GM19099 (cell line): ENCODE measurements around the gene LRRC4C.

Experiments
- POLR2A ChIP-seq: IDR thresholded peaks from 3 replicates; pipeline ENCODE4 v1.6.1; 2011; ENCODE audit warnings: low read depth; ENCODE audit not compliant: insufficient read length; ENCODE audit errors: extremely low read depth

The LRRC4C gene

DNA sequence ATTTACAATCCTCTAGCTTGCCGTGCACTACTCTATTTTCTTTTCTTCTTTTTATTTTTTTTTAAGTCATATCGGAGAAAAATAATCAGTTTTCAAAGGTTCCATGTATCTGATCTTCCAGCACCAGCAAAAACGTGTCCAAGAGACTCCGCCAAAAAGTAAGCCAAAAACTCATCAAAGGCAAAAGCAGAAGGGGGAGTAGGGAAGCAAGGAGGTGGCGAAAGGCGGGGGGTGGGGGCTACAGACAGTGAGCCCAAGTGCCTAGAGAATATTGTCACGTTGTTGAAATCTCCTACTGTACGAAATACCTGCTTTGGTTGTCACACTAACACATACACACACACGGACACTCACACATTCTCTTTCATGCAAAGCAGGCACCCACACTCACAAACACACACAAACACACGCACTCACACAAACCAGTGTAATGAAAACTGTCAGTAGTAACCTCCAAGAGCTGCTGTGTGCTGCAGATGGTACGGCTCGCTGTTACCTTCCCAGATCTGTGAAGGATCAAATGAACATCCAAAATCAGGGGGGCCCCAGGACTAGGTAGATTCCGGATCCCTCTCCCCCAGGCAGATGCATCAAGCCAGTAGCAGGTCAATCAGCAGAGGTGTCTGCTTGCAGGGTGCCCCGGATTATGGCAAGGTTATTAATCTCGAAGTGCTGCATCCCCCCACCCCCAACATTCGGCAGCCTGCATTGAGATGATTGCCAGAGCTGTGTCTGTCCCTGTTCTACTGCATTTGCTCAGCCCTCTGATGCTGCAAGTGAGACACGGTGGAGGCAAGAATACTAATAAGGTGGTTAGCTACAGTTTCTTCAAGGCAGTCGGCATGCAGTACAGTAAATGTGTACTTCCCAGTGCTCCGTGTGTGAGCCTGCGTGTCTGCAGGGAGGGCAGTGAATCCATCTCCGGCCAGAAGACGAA is at the start of gene LRRC4C:
TSS of gene LRRC4C (minus strand) at position 188 of the 937 bp plus-strand sequence.
- no peak for TF ChIP-seq POLR2A

DNA sequence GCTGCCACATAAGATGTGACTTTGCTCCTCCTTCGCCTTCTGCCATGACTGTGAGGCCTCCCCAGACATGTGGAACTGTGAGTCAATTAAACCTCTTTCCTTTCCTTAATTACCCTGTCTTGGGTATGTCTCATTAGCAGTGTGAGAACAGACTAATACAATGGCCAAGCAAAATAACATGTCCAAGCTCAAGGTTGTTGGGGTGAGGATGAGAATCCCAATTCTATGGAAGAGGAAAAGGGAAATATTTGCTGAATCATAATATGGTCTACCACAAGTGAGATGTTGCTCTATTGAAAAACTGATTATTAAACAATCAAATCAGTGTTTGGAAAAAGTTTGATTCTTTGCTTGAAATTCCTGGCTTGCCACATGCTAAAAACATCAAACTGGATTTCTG is 48.7 kb upstream of the LRRC4C start:
- no peak for TF ChIP-seq POLR2A

DNA sequence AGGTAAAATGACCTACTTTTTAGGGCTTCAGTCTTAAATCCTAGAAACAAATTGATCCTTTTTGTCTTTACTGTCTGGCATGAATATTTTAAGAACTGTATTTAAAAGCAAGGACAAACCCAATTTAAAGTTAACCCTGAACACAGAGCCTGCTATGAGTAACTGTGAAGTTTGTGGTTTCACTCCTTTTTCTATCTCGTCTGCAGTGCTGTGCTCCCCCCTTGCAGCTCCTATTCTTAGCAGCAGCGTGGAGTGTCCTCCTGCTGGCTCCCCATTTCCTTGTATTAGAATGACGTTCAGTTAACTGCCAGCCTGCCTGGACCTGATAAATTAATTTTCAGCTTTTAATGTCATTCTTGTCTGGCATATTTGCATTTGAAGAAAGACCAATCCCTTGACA is 40.0 kb upstream of the LRRC4C start:
- TF ChIP-seq POLR2A, result no peak

DNA sequence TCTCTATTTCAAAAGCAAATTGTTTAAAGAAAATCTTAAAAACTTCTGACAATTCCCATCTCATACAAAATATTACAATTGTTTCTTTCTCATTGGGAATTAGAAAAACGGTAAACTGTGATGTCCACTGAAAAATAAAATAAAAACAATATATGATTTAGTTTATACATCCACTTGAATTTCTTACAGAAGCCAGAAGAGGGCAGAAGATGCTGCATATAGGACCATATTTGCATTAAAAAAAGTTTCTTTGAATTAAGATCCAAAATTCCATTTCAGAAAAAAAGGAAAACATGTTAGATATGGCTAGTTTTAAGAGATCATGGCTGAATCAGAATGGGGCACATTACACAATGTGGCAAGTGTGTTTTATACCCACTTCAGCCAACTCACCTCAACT is 39.3 kb upstream of the LRRC4C start:
- no peak for TF ChIP-seq POLR2A

DNA sequence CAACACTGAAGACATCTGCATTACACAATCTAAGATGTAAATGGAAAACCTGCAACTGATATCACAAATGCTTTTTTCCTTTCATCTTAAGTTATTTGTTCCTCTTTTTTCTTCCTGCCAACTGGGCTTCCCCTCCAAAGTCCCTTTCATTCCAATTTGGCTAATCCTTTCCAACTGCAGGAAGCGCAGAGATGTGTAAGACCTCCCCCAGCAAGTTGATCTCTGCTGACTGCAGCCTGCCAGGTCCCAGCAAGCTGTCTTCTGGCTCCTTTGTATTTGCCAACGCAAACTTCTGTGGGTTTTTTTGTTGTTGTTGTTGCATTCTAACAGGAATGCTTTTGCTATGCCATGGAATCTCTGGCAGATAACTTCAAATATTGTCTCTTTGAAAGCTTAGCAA is 38.5 kb upstream of the LRRC4C start:
- no peak for TF ChIP-seq POLR2A

DNA sequence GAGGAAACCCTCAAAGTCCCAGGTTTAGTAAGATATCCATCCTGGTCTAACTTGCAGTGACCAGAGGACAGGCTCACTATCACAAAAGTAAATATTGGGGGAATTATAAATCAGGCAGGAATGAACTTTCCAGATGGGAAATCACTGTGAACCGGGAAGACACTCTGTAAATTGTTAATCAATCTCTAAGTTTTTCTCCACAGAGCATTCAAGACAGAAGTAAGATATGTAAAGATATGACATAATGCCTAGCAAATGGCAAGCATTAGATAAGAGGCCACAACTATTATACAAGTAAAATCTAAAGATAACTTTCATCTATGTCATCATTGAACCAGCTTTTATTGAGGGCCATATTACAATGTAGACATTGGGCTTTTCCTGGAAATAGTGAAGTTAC is 35.3 kb upstream of the LRRC4C start:
- TF ChIP-seq POLR2A, result no peak

DNA sequence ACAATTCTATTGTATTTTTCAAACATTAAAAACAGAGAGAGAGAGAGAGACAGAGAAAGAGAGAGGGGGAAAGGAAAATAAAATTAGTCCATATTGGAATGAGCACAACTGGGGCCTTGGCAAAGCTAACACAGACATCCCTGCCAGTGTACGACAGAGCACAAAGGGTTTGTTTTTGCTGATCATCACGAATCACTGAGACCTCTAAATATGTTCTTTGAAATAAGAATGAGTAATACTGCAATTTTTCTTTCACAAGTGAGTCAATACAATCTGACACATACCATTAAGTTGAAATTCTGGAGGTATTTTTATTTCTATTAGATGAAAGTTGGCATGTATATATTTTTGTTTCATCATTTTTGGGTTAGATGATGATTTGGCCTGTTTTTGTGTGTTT is 27.0 kb upstream of the LRRC4C start:
- no peak for TF ChIP-seq POLR2A

DNA sequence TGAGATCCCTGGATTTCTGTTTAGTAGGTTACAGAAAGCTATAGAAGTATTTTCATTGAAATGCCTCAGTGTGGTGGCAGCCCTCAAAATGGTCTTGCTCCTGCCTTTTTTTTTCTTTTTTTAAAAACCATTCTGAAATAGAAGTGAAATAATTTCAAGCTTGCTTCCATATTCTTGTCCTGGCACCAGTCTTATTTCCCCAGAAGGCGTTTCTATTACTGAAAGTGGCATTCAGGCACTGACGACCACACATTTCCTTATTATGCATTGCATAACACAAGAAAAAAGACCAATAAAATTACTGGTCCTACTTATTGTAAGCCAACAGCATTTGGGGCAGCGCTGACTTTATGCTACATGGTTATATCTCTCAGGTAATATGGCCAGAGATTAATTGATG is 24.5 kb upstream of the LRRC4C start:
- no peak for TF ChIP-seq POLR2A

DNA sequence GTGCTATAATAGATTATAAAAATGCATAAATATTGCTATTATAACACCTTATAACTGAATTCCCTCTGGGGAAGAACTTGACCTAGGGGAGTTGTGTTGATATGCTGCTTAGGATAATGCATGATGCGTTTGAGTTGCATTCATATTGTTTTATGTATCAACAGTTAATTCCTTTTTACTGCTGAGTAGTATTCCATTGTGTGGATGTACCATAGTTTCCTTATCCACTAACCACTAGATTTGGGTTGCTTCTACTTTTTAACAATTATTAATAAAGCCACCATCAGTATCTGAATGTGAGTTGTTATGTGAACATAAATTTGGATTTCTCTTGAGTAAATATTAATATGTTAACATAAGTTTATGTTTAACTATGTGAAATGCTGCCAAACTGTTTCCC is 19.7 kb upstream of the LRRC4C start:
- TF ChIP-seq POLR2A, result no peak

DNA sequence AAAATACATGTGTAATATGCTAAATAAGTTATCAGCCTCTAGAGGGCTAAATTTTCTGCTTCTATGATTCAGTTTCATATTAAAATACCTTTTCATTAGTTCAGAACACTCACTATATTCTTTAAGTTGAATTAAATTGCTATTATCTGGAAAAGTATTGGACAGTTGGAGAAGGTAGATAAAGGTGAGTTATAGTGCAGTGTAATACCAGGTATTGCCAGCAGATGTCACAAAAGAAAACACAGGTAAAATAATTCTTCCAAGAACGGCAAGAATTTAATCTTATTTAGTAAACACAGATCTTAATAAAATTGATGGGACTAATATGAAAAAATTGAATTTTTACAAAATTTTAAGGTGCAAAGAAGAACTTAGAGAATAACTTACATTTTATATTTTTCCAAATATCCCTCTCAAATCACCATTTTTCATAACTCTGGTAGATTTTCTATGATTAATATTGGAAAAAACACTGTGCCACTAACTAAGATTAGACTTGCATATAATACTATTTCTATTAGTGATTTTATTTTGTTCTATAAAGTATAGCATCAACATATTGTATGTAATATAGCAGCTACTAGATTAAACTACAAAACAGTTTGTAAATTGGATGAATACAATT is 1.7 kb upstream of the LRRC4C start:
- no peak for TF ChIP-seq POLR2A

DNA sequence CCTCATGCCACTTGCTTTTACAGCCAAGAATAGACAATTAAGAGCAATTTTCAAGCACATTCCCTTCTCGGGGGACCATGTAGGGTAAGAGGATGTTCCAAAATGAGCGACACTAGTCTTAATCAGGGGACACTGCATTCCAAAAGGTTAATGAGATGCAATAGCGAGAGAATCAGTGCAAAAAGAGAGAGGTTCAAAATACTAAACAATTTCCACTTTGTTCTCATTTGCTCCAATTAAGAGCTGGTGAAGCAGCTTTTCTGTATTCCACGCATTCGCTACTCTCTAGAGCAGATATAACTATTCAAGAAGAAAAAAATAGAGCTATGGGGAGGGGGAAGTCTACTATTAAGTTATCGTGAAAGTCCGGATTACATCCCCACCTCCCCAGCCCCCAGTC is 811 bp downstream of the LRRC4C start:
- TF ChIP-seq POLR2A, result no peak

DNA sequence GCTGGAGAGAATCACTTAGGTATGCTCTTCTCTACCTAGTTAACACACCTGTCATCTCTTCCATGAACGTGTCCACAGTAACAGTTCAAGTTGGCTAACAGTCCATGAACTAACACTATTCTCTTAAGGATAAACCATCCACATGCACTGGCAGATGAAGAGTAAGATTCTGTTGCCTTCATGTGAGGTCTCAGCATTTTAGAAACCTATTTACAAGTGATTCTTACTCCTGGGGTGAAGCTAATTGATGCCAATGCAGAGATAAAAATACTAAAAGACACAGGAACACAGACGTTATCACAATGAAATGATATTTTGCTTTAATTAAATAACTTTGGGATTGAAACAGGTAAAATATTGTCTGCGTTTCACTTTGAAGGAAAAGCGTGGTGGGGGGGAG is 1.3 kb downstream of the LRRC4C start:
- no peak for TF ChIP-seq POLR2A

DNA sequence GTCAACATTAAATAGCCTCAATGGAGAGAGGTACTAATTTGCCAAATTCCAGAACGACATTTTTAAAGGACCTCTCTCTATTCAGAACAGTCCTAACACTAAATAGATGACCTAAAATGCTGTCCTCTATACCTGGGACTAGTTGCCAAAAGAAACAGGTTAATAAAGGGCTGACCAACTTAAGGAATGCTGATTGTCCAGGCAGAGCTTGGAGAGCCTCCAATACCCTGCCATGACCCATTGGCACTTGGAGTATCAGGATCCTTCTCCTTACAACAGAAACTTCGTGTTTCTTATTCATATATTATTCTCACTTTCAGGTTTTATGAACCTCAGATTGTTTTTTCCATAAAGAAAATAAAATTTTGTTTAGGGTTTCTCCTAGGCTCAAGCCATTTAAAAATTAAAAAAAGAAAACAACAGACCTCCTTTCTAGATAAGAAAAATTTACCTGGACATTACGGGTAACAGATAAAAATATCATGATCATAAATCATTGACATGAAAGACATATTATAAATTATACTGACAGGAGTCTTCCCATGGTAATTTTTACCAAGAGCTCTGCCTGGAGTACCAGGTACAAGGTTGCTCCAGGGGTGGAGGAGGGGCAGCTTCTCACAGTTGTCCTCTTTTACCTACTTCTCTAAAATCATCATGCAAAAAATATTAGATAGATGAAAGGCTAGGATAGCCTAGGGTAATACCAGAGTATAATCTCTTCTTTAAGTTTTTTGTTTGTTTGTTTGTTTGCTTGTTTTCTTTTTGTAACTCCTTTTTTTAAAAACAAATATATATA is 2.0 kb downstream of the LRRC4C start:
- TF ChIP-seq POLR2A, result no peak

DNA sequence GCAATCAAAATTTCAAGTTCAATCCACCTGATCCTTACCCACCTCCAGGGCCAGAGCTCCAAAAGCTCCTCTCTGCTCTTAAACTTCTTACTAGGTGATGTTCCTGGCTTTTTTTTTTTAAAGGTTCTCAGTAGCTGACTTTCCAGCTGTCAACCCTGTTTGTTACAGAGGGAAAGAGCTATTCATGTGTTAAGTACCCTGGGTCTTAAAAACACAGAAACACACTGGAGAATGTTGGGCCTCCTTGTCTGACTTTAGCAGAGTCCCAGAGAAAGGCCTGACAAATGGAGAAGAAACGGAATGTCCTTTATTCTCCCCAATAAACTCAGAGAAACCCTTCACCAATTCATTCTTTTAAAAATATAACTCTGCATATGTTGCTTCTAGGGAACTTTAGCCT is 3.2 kb downstream of the LRRC4C start:
- TF ChIP-seq POLR2A, result no peak

DNA sequence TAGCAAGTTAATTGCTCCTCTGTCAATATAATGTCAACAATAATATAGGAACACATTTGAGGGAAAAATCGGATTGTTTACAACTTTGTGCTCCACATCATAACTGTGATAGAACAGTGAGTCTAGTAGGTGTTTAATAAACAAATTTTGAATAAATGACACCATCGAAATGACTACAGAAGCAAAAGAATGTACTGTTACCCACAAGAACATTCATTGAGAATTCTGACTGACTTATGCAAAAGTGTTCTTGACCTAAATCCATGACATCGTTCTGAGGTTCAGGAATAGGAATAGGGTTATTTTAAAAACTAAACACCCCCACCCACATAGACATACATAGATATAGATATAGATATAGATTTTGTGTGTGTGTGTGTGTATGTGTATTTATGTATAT is 8.4 kb downstream of the LRRC4C start:
- no peak for TF ChIP-seq POLR2A
